Mesothelial cell of epicardium (in vitro differentiated cells): ENCODE data around the gene KANSL1. TPM values are rescaled to one million over a fixed set of nuclear protein-coding genes. Genes with fewer than 3 reads are reported as not detected.
A peak's percentile ranks its signal among the peaks of the same experiment; 100 is the strongest.

ENCODE experiments used
- DNase-seq, 2 experiments: peaks; one replicate each; pipeline ENCODE4 v3.0.0; 2021; ENCODE audit warnings: low spot score in 2 of 2; ENCODE audit not compliant: unreplicated experiment in 2 of 2
- H3K27ac Mint-ChIP-seq: 2 replicates; pipeline ENCODE4 v1.8.0; 2021; ENCODE audit warnings: mixed read lengths
- H3K27me3 Mint-ChIP-seq: 2 replicates; pipeline ENCODE4 v1.8.0; 2021; ENCODE audit warnings: low read depth, mixed read lengths
- H3K36me3 Mint-ChIP-seq: 2 replicates; pipeline ENCODE4 v1.8.0; 2021; ENCODE audit warnings: mixed read lengths
- H3K4me1 Mint-ChIP-seq: 2 replicates; pipeline ENCODE4 v1.8.0; 2021; ENCODE audit warnings: mixed read lengths
- H3K4me3 Mint-ChIP-seq: 2 replicates; pipeline ENCODE4 v1.8.0; 2021; ENCODE audit warnings: mild to moderate bottlenecking, moderate library complexity, mixed read lengths
- H3K9me3 Mint-ChIP-seq: 2 replicates; pipeline ENCODE4 v1.8.0; 2021; ENCODE audit warnings: mixed read lengths
- CTCF ChIP-seq: fragments of 200-600 bp; sonication (generic); IDR thresholded peaks from one replicate; pipeline ENCODE4 v1.5.0; 2021; ENCODE audit warnings: antibody characterized with exemption; ENCODE audit not compliant: unreplicated experiment
- total RNA-seq: library from RNA; stranded (reverse); gene quantifications from 3 replicates; pipeline ENCODE4 v1.2.1, GENCODE V29; 2021

Gene KANSL1
- total RNA-seq, 1 donor from 2014 or later = 189 TPM

GRCh38 chr17:46027048-46027975, 165.9 kb downstream of the KANSL1 start:
- TF ChIP-seq CTCF = no peak
- Mint-ChIP-seq H3K4me1 (no peaks in the 10 kb centered on the region), H3K36me3 (peaks cover 42% of the 10 kb centered on the region), H3K4me3 (no peak overlapping the region), H3K9me3 (no peaks in the 10 kb centered on the region), H3K27ac (no peak overlapping the region), H3K27me3 (no peaks in the 10 kb centered on the region)
- no peak for DNase-seq

GRCh38 chr17:46026166-46027047, 166.8 kb downstream of the KANSL1 start:
- Mint-ChIP-seq H3K27ac (peak overlapping the region; percentile 2), H3K36me3 (peaks cover 40% of the 10 kb centered on the region), H3K9me3 (no peaks in the 10 kb centered on the region), H3K27me3 (no peaks in the 10 kb centered on the region), H3K4me1 (no peaks in the 10 kb centered on the region), H3K4me3 (no peak overlapping the region)
- no peak for TF ChIP-seq CTCF
- DNase-seq = no peak

- TF ChIP-seq CTCF = no peak
- H3K9me3 Mint-ChIP-seq = no peaks in the 10 kb centered on the region
- peak overlapping the region; percentile 2 for H3K27ac Mint-ChIP-seq
- DNase-seq = no peak
- no peaks in the 10 kb centered on the region for H3K27me3 Mint-ChIP-seq
- no peak overlapping the region for H3K4me3 Mint-ChIP-seq
- H3K4me1 Mint-ChIP-seq = no peaks in the 10 kb centered on the region
- peaks cover 33% of the 10 kb centered on the region for H3K36me3 Mint-ChIP-seq
Measured at GRCh38 chr17:46025510-46026165, 167.6 kb downstream of the KANSL1 start.

GRCh38 chr17:46025060-46025459, 168.2 kb downstream of the KANSL1 start:
- no peak for DNase-seq
- TF ChIP-seq CTCF = no peak
- Mint-ChIP-seq H3K27ac (no peak overlapping the region), H3K36me3 (peaks cover 32% of the 10 kb centered on the region), H3K9me3 (no peaks in the 10 kb centered on the region), H3K4me1 (no peaks in the 10 kb centered on the region), H3K4me3 (no peak overlapping the region), H3K27me3 (no peaks in the 10 kb centered on the region)

- DNase-seq = no peak
- TF ChIP-seq CTCF = no peak
- Mint-ChIP-seq H3K27ac (no peak overlapping the region), H3K4me1 (no peaks in the 10 kb centered on the region), H3K9me3 (no peaks in the 10 kb centered on the region), H3K36me3 (peaks cover 31% of the 10 kb centered on the region), H3K4me3 (no peak overlapping the region), H3K27me3 (no peaks in the 10 kb centered on the region)
Measured at GRCh38 chr17:46024590-46024989, 168.6 kb downstream of the KANSL1 start.
